HepG2 (cell line): Measurements from ENCODE around the gene LINC00237. TPM values are rescaled to one million over a fixed set of nuclear protein-coding genes. Genes with fewer than 3 reads are reported as not detected.

Experiments used
- BATF2 ChIP-seq: sonication (generic); formaldehyde crosslinking; IDR thresholded peaks from 2 replicates; pipeline ENCODE4 v1.8.0; 2022; ENCODE audit warnings: mild to moderate bottlenecking, missing genetic modification reagents, moderate library complexity
- CREB1 ChIP-seq, 2 experiments: fragments of 450-650 bp in 1 of 2; IDR thresholded peaks; 2 replicates each; pipeline ENCODE4 v1.6.1; 2016 to 2017; ENCODE audit warnings: control low read depth in 1 of 2, mild to moderate bottlenecking in 1 of 2, missing compliant biosample characterization in 1 of 2, missing genetic modification characterization in 1 of 2
- CSRNP1 ChIP-seq: sonication (generic); formaldehyde crosslinking; IDR thresholded peaks from 2 replicates; pipeline ENCODE4 v1.8.1; 2023; ENCODE audit warnings: mild to moderate bottlenecking, missing genetic modification reagents
- ELF1 ChIP-seq: sonication (generic); formaldehyde crosslinking; IDR thresholded peaks from 2 replicates; pipeline ENCODE4 v1.4.0; 2020; ENCODE audit warnings: missing genetic modification reagents
- ELF4 ChIP-seq: sonication (generic); formaldehyde crosslinking; IDR thresholded peaks from 2 replicates; pipeline ENCODE4 v1.5.0; 2020; ENCODE audit warnings: missing genetic modification reagents, mild to moderate bottlenecking, moderate library complexity, borderline replicate concordance
- HOXD1 ChIP-seq: sonication (generic); formaldehyde crosslinking; IDR thresholded peaks from 2 replicates; pipeline ENCODE4 v1.5.0; 2020; ENCODE audit warnings: missing genetic modification reagents
- MIER2 ChIP-seq: IDR thresholded peaks from 2 replicates; pipeline ENCODE4 v1.6.1; 2016; ENCODE audit warnings: missing biosample characterization, missing genetic modification reagents
- NR0B2 ChIP-seq: sonication (generic); formaldehyde crosslinking; IDR thresholded peaks from 2 replicates; pipeline ENCODE4 v1.4.0; 2020; ENCODE audit warnings: mild to moderate bottlenecking, missing genetic modification reagents
- PCBP2 ChIP-seq: fragments of 200-400 bp; formaldehyde crosslinking; optimal IDR thresholded peaks from 2 replicates; pipeline ENCODE3; 2018; ENCODE audit warnings: low read length, low read depth; ENCODE audit not compliant: poor library complexity, severe bottlenecking
- SMARCC2 ChIP-seq: fragments of 450-650 bp; IDR thresholded peaks from 2 replicates; pipeline ENCODE4 v1.6.1; 2017; ENCODE audit warnings: antibody characterized with exemption, mild to moderate bottlenecking
- SNAI1 ChIP-seq: sonication (generic); formaldehyde crosslinking; IDR thresholded peaks from 2 replicates; pipeline ENCODE4 v1.5.0; 2020; ENCODE audit warnings: mild to moderate bottlenecking, missing genetic modification reagents, borderline replicate concordance
- SNAPC2 ChIP-seq: sonication (generic); formaldehyde crosslinking; IDR thresholded peaks from 2 replicates; pipeline ENCODE4 v1.8.1; 2022; ENCODE audit warnings: mild to moderate bottlenecking, missing genetic modification reagents
- SNAPC4 ChIP-seq: sonication (generic); formaldehyde crosslinking; IDR thresholded peaks from 2 replicates; pipeline ENCODE4 v1.4.0; 2020; ENCODE audit warnings: mild to moderate bottlenecking, missing genetic modification reagents
- SSRP1 ChIP-seq: IDR thresholded peaks from 2 replicates; pipeline ENCODE4 v1.6.1; 2016; ENCODE audit warnings: control low read depth
- XRCC5 ChIP-seq: fragments of 200-400 bp; formaldehyde crosslinking; optimal IDR thresholded peaks from 2 replicates; pipeline ENCODE3; 2017; ENCODE audit warnings: mild to moderate bottlenecking, low read length
- ZBTB39 ChIP-seq: sonication (generic); formaldehyde crosslinking; IDR thresholded peaks from 2 replicates; pipeline ENCODE4 v1.5.0; 2020; ENCODE audit warnings: missing genetic modification reagents
- ZNF543 ChIP-seq: sonication (generic); formaldehyde crosslinking; IDR thresholded peaks from 2 replicates; pipeline ENCODE4 v1.4.0; 2020; ENCODE audit warnings: mild to moderate bottlenecking, missing genetic modification reagents
- ZNF570 ChIP-seq: sonication (generic); formaldehyde crosslinking; IDR thresholded peaks from 2 replicates; pipeline ENCODE4 v1.4.0; 2020; ENCODE audit warnings: mild to moderate bottlenecking, missing genetic modification reagents, borderline replicate concordance
- ZNF598 ChIP-seq: sonication (generic); formaldehyde crosslinking; IDR thresholded peaks from 2 replicates; pipeline ENCODE4 v1.5.1; 2020; ENCODE audit warnings: mild to moderate bottlenecking, missing genetic modification reagents, borderline replicate concordance
- polyA plus RNA-seq, 8 experiments: library from polyadenylated mRNA; depleted of rRNA in 3 of 8; stranded (reverse) in 7 of 8; unstranded in 1 of 8; fragments of >200 nt; fragmentation: Illumina TruSeq in 4 of 8; extraction: Trizol in 4 of 8; gene quantifications; 2 replicates each; pipeline versions ENCODE4 v1.2.1 to v1.2.3, GENCODE V29; 2011 to 2016; ENCODE audit warnings: low read depth in 4 of 8, missing spikeins in 1 of 8, mixed read lengths in 1 of 8; ENCODE audit not compliant: insufficient read depth in 1 of 8
- total RNA-seq, 5 experiments: library from RNA; depleted of rRNA; stranded (reverse); fragments of >200 nt; fragmentation: Illumina TruSeq; extraction: Trizol; gene quantifications; 2 replicates each; pipeline ENCODE4 v1.2.3, GENCODE V29; 2016; ENCODE audit warnings: low read depth in 1 of 5

Gene LINC00237
- total and polyA plus RNA-seq, 2 of the 13 experiments (the other 11 are each of a cell fraction or from before 2014, with no cell fraction given) = not detected

GRCh38 chr20:21125072-21125848 is 19.1 kb upstream of the LINC00237 start (continued):
- TF ChIP-seq NR0B2 = no peak
- TF ChIP-seq CREB1 (IDR thresholded peaks at IDR 0.05) = peak; percentile 67
- TF ChIP-seq CREB1 (CRISPR knock-in tag; IDR thresholded peaks at IDR 0.05) = no peak
- 0 out of 2 replicates have a peak, but pooled peaks have one; percentile 67 for TF ChIP-seq ZNF543 (CRISPR knock-in tag)
- TF ChIP-seq PCBP2 = no peak
- TF ChIP-seq SNAPC2 (CRISPR knock-in tag) = peak; percentile 52; the same call in 1 of the 2 replicates
- no peak for TF ChIP-seq HOXD1
- TF ChIP-seq SNAPC4 (CRISPR knock-in tag) = peak; percentile 14; the same call in 1 of the 2 replicates
- TF ChIP-seq XRCC5 = peak; percentile 75
- peak; percentile 81; the same call in 1 of the 2 replicates for TF ChIP-seq ELF4 (CRISPR knock-in tag)
- peak; percentile 35; the same call in 1 of the 2 replicates for TF ChIP-seq ELF1 (CRISPR knock-in tag)
- TF ChIP-seq SSRP1 (CRISPR knock-in tag) = peak; percentile 90
- peak; percentile 45; the same call in 1 of the 2 replicates for TF ChIP-seq ZNF598
- TF ChIP-seq ZNF570 (CRISPR knock-in tag) = no peak
- no peak for TF ChIP-seq SMARCC2
- no peak for TF ChIP-seq ZBTB39 (CRISPR knock-in tag)
- no peak; the same call in 1 of the 2 replicates for TF ChIP-seq SNAI1 (CRISPR knock-in tag)
- TF ChIP-seq BATF2 (CRISPR knock-in tag) = no peak
- TF ChIP-seq CSRNP1 = no peak
- TF ChIP-seq MIER2 = 0 out of 2 replicates have a peak, but pooled peaks have one; percentile 21
